Measurements from ENCODE around the gene MALT1.

GRCh38 chr18:58646334-58646862 is 24.9 kb upstream of the MALT1 start:
- TF ChIP-seq CTCF (IDR thresholded peaks at IDR 0.05) = no peak
- no peak for TF ChIP-seq POLR2A (IDR thresholded peaks at IDR 0.05)
